GM18517 (cell line): Measurements from ENCODE around the gene ADGB.
"Not testable (repeated sequence)": the region's sequence is repeated elsewhere in the genome, so short reads cannot be mapped to it uniquely, and the experiment has no call there.

ENCODE experiments used
- ATAC-seq: cut with Tn5 transposase; IDR thresholded peaks from one replicate; pipeline ENCODE4 v1.9.1; 2021; ENCODE audit warnings: mild to moderate bottlenecking, moderate library complexity; ENCODE audit not compliant: unreplicated experiment

Gene ADGB

GRCh38 chr6:146598772-146599405 lies at the start of gene ADGB:
Gene ADGB, plus strand, starts transcription at chr6:146598972. Its CDS starts 69 bp downstream, at chr6:146599041.
- no peak for ATAC-seq

DNA sequence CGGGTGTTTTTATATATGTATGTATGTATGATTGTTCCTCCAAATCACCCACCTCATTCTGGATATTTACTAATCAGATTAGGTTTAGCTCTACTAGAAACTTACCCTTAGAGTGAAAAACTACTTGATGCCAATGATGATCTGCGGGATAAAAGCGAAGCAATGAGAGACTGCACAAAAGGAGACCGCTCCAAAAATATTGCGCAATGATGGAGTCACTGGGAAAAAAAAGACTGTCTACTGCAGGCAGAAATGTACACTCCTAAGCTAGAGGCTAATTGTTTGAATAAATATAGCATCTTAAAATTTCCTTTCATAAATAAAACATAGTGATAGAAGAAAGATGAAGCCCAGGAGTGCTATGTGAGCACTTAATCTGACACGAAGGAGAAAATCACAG lies 47.9 kb upstream of the ADGB start:
- no peak for ATAC-seq

DNA sequence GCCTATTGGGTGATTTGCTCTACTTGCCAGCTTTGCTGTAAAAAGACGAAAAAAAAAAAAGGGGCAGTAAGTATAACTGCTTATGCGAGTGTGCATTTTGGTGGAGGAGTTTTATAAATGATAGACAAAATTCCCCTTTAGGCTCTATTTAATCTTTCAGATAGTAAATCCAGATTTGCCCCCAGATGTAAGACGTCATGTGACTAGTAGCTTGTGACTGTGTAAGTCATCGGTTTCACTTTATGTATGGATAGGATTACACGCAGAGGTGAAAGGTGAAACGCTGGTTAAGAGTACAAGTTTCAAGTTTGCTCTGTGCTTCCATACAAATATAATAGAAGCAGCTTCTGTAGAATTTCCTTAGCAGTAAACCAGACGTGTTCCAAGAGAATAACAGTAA lies 47.2 kb upstream of the ADGB start:
- ATAC-seq, result no peak

GRCh38 chr6:146553377-146554135 lies 45.2 kb upstream of the ADGB start:
- ATAC-seq, result no peak

GRCh38 chr6:146560607-146561006 lies 38.2 kb upstream of the ADGB start:
- no peak for ATAC-seq

GRCh38 chr6:146566661-146567060 lies 32.1 kb upstream of the ADGB start:
- ATAC-seq, result not testable (repeated sequence)

DNA sequence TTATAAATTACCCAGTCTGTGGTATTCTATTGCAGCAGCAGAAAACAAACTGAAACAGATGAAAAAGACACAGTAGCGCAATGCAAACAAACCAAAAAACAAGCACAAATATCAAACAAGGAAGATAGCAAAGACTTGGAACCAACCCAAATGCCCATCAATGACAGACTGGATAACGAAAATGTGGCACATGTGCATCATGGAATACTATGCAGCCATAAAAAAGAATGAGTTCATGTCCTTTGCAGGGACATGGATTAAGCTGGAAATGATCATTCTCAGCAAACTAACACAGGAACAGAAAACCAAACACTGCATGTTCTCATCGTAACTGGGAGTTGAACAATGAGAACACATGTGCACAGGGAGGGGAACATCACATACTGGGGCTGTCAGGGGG lies 30.2 kb upstream of the ADGB start:
- not testable (repeated sequence) for ATAC-seq

GRCh38 chr6:146574211-146574610 lies 24.6 kb upstream of the ADGB start:
- ATAC-seq, result no peak

DNA sequence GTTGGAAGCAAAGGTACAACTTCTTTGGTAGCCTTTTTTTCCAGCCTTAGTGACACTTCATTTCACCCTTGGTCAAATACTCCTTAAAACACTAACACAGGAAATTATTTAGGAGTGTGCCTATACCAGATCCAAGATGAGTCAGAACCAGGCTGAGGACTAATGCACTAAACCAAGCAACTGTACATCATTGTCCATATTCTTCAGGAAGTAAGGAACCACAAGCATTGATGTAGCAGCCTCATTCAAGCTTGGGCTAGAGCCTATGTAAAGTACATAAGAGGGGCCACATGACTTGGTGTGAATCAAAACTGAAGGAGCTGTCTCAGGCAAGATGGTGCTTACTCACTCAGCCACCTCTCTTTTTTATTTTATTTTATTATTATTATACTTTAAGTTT lies 20.7 kb upstream of the ADGB start:
- no peak for ATAC-seq

DNA sequence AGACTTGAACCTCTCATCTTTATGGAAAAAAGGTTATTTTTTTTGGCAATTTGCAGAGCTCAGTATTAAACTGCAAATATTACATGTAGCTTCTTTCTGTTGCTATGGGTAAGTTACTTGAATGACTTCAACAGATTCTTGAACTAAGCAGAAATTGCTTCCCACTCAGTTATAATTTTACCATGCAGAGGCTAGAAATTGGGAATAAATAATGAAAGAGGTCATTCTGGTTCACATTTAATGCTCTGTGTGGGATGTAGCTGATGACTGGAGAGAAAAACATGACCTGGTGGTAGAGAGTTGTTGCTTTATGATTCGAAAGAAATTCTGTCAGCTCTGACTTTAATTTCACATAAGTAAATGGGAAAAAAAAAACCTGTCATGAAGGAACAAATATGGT lies 16.8 kb upstream of the ADGB start:
- ATAC-seq, result no peak

DNA sequence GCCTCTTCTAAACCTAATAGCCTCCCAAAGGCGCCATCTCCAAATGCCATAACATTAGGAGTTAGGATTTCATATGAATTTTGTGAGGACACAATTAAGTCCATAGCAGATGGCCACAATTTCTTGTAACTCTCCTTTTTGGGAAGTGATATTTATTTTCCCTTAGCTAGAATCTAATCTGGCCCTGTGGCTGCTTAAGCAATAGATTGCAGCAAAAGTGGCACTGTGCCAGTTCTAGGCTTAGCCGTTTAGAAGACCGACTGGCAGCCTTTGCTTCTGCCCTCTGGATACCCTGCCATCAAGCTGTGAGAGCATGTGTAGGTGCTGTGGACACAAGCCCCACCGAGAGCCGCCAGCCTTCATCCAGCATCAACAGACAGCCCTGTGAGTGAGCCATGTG lies 15.9 kb upstream of the ADGB start:
- ATAC-seq, result no peak

- no peak for ATAC-seq
These were observed 14.8 kb upstream of the ADGB start for GRCh38 chr6:146583966-146584365.

DNA sequence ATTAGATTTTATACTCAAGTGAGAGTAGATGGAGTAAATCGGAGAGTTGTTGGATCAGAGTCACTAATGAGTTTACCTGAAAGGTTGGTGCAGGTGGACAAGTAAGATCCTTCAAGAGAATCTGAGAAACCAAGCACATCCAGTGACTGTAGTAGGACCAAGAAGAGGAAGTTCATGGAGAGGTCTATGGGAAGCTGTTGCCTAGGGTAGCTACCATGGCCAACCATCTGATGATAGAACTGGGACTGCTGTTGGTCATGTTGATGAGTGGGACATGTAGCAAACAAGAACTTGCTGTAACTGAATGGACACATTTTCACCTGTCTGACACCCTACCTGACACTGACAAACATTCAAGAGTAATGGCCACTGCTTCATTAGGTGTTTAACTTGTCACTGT lies 11.3 kb upstream of the ADGB start:
- no peak for ATAC-seq

GRCh38 chr6:146590492-146590891 lies 8.3 kb upstream of the ADGB start:
- ATAC-seq, result no peak

GRCh38 chr6:146592451-146592850 lies 6.3 kb upstream of the ADGB start:
- ATAC-seq, result no peak

- ATAC-seq, result no peak
These were observed 4.8 kb upstream of the ADGB start for GRCh38 chr6:146593986-146594385.

DNA sequence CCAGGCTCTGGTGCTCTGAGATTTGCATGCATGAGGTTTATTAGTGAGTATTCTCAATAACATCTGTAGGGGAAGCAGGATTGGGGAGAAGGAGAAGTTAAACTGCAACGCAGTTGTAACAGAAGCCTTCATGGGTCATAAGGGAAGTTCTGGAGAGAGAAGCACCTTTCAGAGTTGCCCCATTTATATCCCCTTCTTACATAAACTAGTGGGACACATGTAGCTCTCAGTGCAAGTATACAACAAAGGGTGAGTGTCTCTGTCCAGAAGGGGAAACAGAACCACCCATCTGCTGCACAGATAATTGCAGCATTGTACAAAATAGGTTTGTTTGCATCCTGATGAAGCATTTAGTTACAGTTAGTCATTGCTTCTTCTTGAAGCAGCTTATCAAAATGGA lies 4.3 kb upstream of the ADGB start:
- no peak for ATAC-seq

DNA sequence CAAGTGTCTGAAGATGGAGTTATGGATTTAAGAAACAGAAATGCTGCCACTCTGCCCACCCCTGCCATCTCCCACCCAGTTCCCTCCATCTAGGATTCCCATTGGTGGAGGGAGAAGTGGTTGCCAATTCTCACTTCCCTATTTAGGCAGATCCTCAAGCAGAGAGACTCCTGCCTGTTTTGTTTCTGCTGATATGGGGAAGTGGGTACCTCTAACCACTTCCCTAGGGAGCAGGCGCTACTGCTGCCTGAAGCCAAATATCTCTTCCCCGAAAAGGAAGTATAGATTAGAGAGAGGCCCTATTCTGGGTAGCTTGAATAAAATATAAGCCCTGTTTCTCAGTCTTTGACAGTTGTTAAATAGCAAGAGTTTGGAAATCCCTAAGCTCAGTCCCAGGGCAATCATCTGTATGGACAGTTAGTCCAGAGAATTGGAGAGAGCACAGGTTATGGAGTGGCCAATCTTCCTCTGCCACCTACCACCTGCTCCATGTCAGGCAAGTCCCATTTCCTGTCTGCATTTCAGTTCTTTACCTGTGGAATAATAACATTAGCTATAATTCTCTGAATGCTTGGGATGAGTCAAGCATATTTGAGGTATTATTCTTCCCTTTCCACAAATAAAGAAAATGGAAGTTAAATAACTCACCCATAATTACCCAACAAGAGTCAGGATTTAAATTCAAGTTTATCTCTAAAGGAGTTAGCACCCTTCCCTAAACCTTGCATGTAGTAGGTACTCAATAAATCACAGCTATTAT lies 2.6 kb upstream of the ADGB start:
- no peak for ATAC-seq

- ATAC-seq, result no peak
These were observed 2.6 kb downstream of the ADGB start for GRCh38 chr6:146601352-146601751.

DNA sequence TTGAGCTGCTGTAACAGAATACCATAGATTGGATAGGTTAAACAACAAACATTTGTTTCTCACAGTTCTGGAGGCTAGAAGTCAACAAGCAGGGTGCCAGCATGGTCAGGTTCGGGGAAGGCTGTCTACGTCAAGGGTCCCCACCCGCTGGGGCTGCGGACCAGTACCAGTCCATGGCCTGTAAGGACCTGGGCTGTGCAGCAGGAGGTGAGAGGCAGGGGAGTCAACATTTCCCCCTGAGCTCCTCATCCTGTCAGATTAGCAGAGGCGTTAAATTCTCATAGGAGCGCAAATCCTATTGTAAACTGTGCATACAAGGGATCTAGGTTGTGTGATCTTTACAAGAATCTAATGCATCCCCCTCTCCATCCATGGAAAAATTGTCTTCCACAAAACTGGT lies 3.8 kb downstream of the ADGB start:
- ATAC-seq, result no peak

DNA sequence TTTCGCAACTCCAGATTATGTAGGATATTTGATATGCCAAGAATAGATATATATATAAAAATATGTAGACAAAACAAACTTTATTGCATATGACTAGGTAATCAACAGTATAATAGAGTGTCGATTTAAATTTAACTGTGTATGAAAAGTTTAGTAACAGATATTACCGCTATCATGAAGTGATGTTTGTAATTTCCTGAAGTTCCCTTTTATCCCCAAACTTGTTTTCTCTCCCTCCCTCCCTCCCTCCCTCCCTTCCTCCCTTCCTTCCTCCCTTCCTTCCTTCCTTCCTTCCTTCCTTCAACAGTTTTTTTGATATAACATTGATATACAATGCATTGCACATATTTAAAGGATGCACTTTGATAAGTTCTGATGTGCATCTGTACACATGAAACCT lies 15.2 kb downstream of the ADGB start:
- no peak for ATAC-seq

DNA sequence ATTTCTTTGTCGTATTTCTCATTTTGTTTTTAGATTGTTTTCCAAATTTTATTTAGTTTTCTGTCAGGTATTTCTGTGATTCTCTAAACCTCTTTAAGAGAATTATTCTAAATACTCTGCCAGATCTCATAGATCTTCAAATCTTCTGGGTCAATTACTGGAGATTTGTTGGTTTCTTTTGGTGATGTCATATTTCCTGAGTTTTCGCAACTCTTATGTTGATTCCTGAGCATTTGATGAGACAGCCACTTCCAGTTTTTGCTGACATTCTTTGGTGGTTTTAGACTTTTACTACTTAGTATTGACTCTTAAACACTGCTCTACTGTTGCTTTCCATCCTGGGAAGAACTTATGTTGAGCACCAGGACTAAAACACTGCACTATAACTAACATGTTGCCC lies 21.9 kb downstream of the ADGB start:
- ATAC-seq, result no peak
